Measurements from ENCODE around the gene PHF21B.

- TF ChIP-seq, protein P1, sequence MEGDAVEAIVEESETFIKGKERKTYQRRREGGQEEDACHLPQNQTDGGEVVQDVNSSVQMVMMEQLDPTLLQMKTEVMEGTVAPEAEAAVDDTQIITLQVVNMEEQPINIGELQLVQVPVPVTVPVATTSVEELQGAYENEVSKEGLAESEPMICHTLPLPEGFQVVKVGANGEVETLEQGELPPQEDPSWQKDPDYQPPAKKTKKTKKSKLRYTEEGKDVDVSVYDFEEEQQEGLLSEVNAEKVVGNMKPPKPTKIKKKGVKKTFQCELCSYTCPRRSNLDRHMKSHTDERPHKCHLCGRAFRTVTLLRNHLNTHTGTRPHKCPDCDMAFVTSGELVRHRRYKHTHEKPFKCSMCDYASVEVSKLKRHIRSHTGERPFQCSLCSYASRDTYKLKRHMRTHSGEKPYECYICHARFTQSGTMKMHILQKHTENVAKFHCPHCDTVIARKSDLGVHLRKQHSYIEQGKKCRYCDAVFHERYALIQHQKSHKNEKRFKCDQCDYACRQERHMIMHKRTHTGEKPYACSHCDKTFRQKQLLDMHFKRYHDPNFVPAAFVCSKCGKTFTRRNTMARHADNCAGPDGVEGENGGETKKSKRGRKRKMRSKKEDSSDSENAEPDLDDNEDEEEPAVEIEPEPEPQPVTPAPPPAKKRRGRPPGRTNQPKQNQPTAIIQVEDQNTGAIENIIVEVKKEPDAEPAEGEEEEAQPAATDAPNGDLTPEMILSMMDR (conservative IDR thresholded peaks at IDR 0.05 in 1 of 2, IDR thresholded peaks at IDR 0.05 in 1 of 2; ENCODE audit: extremely low read depth in 1 of 2, insufficient read depth in 1 of 2, low read depth in 1 of 2, low read length in 2 of 2), result no peak
- TF ChIP-seq EZH2 (IDR thresholded peaks at IDR 0.05; ENCODE audit: borderline replicate concordance, low read length), result no peak
Observed at GRCh38 chr22:44931077-44931540, 78.7 kb downstream of the PHF21B start.
